ENCODE measurements around the gene TRAPPC10.

Gene TRAPPC10

GRCh38 chr21:43988506-43989230, 23.4 kb upstream of the TRAPPC10 start:
- Mint-ChIP-seq H3K36me3 (no peaks in the 10 kb centered on the region), H3K4me1 (peaks cover 12% of the 10 kb centered on the region), H3K9me3 (no peaks in the 10 kb centered on the region), H3K4me3 (no peak overlapping the region), H3K27ac (no peak overlapping the region)
- no peak for DNase-seq (ENCODE audit: low spot score in 2 of 2)
- ATAC-seq: peak; percentile 15

GRCh38 chr21:43989401-43989800, 22.7 kb upstream of the TRAPPC10 start:
- Mint-ChIP-seq H3K27ac (no peak overlapping the region), H3K9me3 (no peaks in the 10 kb centered on the region), H3K4me3 (no peak overlapping the region), H3K4me1 (peaks cover 12% of the 10 kb centered on the region), H3K36me3 (no peaks in the 10 kb centered on the region)
- no peak for DNase-seq (ENCODE audit: low spot score in 2 of 2)
- no peak for ATAC-seq

GRCh38 chr21:43991447-43991991, 20.6 kb upstream of the TRAPPC10 start:
- Mint-ChIP-seq H3K4me3 (no peak overlapping the region), H3K36me3 (no peaks in the 10 kb centered on the region), H3K27ac (no peak overlapping the region), H3K9me3 (no peaks in the 10 kb centered on the region), H3K4me1 (no peaks in the 10 kb centered on the region)
- DNase-seq (ENCODE audit: low spot score in 2 of 2) (no peak), ATAC-seq (no peak)

- ATAC-seq: no peak
These were observed 20.0 kb upstream of the TRAPPC10 start for GRCh38 chr21:43992121-43992520.

GRCh38 chr21:43993420-43993934, 18.6 kb upstream of the TRAPPC10 start:
- Mint-ChIP-seq H3K4me1 (no peaks in the 10 kb centered on the region), H3K36me3 (no peaks in the 10 kb centered on the region), H3K27ac (no peak overlapping the region), H3K9me3 (no peaks in the 10 kb centered on the region), H3K4me3 (no peak overlapping the region)
- DNase-seq (ENCODE audit: low spot score in 2 of 2) (no peak), ATAC-seq (no peak)

More at GRCh38 chr21:43992121-43992520, 20.0 kb upstream of the TRAPPC10 start:
- H3K9me3 Mint-ChIP-seq: no peaks in the 10 kb centered on the region
- H3K27ac Mint-ChIP-seq: no peak overlapping the region
- H3K4me3 Mint-ChIP-seq: no peak overlapping the region
- no peaks in the 10 kb centered on the region for H3K4me1 Mint-ChIP-seq
- H3K36me3 Mint-ChIP-seq: no peaks in the 10 kb centered on the region
- no peak for DNase-seq (ENCODE audit: low spot score in 2 of 2)

- no peak overlapping the region for H3K27ac Mint-ChIP-seq
- H3K4me1 Mint-ChIP-seq: no peaks in the 10 kb centered on the region
- ATAC-seq (no peak), DNase-seq (ENCODE audit: low spot score in 2 of 2) (no peak)
- H3K36me3 Mint-ChIP-seq: no peaks in the 10 kb centered on the region
- no peaks in the 10 kb centered on the region for H3K9me3 Mint-ChIP-seq
- no peak overlapping the region for H3K4me3 Mint-ChIP-seq
These were observed 18.0 kb upstream of the TRAPPC10 start for GRCh38 chr21:43994085-43994484.

GRCh38 chr21:43994646-43995045, 17.5 kb upstream of the TRAPPC10 start:
- ATAC-seq: no peak
- Mint-ChIP-seq H3K9me3 (no peaks in the 10 kb centered on the region), H3K36me3 (no peaks in the 10 kb centered on the region)

GRCh38 chr21:43995521-43996105, 16.5 kb upstream of the TRAPPC10 start:
- no peak overlapping the region for H3K27ac Mint-ChIP-seq
- no peak for ATAC-seq
- H3K36me3 Mint-ChIP-seq: no peaks in the 10 kb centered on the region
- no peaks in the 10 kb centered on the region for H3K9me3 Mint-ChIP-seq
- H3K4me3 Mint-ChIP-seq: no peak overlapping the region
- no peak for DNase-seq (ENCODE audit: low spot score in 2 of 2)
- no peaks in the 10 kb centered on the region for H3K4me1 Mint-ChIP-seq

More at GRCh38 chr21:43994646-43995045, 17.5 kb upstream of the TRAPPC10 start:
- Mint-ChIP-seq H3K4me3 (no peak overlapping the region), H3K4me1 (no peaks in the 10 kb centered on the region), H3K27ac (no peak overlapping the region)
- no peak for DNase-seq (ENCODE audit: low spot score in 2 of 2)

- DNase-seq (ENCODE audit: low spot score in 2 of 2) (no peak), ATAC-seq (no peak)
- Mint-ChIP-seq H3K4me1 (no peaks in the 10 kb centered on the region), H3K9me3 (no peaks in the 10 kb centered on the region), H3K4me3 (no peak overlapping the region), H3K36me3 (no peaks in the 10 kb centered on the region), H3K27ac (no peak overlapping the region)
These were observed 14.1 kb upstream of the TRAPPC10 start for GRCh38 chr21:43997766-43998742.

- Mint-ChIP-seq H3K9me3 (no peaks in the 10 kb centered on the region), H3K4me1 (no peaks in the 10 kb centered on the region), H3K4me3 (no peak overlapping the region), H3K27ac (no peak overlapping the region), H3K36me3 (no peaks in the 10 kb centered on the region)
- no peak for ATAC-seq
- DNase-seq (ENCODE audit: low spot score in 2 of 2): no peak
These were observed 11.7 kb upstream of the TRAPPC10 start for GRCh38 chr21:44000360-44000759.

- ATAC-seq: no peak
These were observed 9.6 kb upstream of the TRAPPC10 start for GRCh38 chr21:44002511-44002910.

GRCh38 chr21:44003307-44003966, 8.7 kb upstream of the TRAPPC10 start:
- no peak overlapping the region for H3K4me3 Mint-ChIP-seq
- H3K4me1 Mint-ChIP-seq: no peaks in the 10 kb centered on the region
- no peak overlapping the region for H3K27ac Mint-ChIP-seq
- DNase-seq (ENCODE audit: low spot score in 2 of 2) (no peak), ATAC-seq (no peak)
- no peaks in the 10 kb centered on the region for H3K9me3 Mint-ChIP-seq
- no peaks in the 10 kb centered on the region for H3K36me3 Mint-ChIP-seq

More at GRCh38 chr21:44002511-44002910, 9.6 kb upstream of the TRAPPC10 start:
- H3K9me3 Mint-ChIP-seq: no peaks in the 10 kb centered on the region
- H3K4me3 Mint-ChIP-seq: no peak overlapping the region
- no peaks in the 10 kb centered on the region for H3K36me3 Mint-ChIP-seq
- no peak overlapping the region for H3K27ac Mint-ChIP-seq
- no peaks in the 10 kb centered on the region for H3K4me1 Mint-ChIP-seq
- DNase-seq (ENCODE audit: low spot score in 2 of 2): no peak

GRCh38 chr21:44005071-44005470, 7.0 kb upstream of the TRAPPC10 start:
- Mint-ChIP-seq H3K4me3 (no peak overlapping the region), H3K9me3 (no peaks in the 10 kb centered on the region), H3K4me1 (peaks cover 3% of the 10 kb centered on the region), H3K27ac (no peak overlapping the region), H3K36me3 (no peaks in the 10 kb centered on the region)
- DNase-seq (ENCODE audit: low spot score in 2 of 2) (no peak), ATAC-seq (no peak)

- ATAC-seq: no peak
- H3K4me1 Mint-ChIP-seq: peaks cover 8% of the 10 kb centered on the region
- no peaks in the 10 kb centered on the region for H3K36me3 Mint-ChIP-seq
- DNase-seq (ENCODE audit: low spot score in 2 of 2): no peak
- no peak overlapping the region for H3K4me3 Mint-ChIP-seq
- H3K9me3 Mint-ChIP-seq: no peaks in the 10 kb centered on the region
- H3K27ac Mint-ChIP-seq: no peak overlapping the region
These were observed 6.5 kb upstream of the TRAPPC10 start for GRCh38 chr21:44005593-44005992.

Measured in stimulated activated effector memory CD8-positive, alpha-beta T cell treated with anti-CD3 and anti-CD28 coated beads, Interleukin-12 subunit alpha, Interleukin-12 subunit beta, amount 100 ng/mL, for 72 hours (primary cell).